GM12873 (cell line): Measurements from ENCODE around the gene THBS2.

Experiments used
- TF ChIP-seq, protein P1 (sequence below): IDR thresholded peaks from 2 replicates; pipeline ENCODE4 v1.5.1; 2012; ENCODE audit warnings: low read depth, mild to moderate bottlenecking, moderate library complexity, low read length, control low read depth; ENCODE audit not compliant: insufficient read depth; ENCODE audit errors: missing control alignments

THBS2 gene

DNA sequence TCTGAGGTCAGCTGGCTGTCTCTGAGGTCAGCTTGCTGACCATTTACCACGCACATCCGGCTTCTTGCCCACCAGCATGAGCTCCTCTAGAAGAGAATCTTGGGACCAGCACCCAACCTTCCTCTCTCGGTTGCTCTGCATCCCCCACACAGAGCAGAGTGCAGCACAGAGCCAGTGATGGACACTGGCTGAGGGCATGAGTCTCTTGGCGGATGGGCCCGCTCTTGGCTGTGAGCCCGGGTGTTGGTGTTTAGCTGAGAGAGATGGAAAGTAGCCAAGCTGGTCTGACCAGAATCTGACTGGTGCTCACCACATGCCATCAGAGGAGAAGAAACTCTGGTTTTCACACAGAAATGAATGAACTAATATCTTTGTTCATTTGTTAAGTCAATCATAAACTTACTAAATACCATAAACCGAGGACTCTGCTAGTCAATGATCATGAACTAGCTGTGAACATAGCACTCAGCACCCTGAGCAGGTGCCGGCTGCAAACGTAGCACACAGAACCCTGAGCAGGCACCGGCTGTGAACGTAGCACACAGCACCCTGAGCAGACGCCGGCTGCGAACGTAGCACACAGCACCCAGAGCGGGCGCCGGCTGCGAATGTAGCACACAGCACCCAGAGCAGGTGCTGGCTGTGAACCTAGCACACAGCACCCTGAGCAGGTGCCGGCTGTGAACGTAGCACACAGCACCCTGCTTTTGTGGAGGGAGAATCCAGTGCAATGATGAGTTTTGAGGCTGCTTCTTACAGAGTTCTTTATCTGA, 10.4 kb upstream of the THBS2 start:
- TF ChIP-seq, protein P1, sequence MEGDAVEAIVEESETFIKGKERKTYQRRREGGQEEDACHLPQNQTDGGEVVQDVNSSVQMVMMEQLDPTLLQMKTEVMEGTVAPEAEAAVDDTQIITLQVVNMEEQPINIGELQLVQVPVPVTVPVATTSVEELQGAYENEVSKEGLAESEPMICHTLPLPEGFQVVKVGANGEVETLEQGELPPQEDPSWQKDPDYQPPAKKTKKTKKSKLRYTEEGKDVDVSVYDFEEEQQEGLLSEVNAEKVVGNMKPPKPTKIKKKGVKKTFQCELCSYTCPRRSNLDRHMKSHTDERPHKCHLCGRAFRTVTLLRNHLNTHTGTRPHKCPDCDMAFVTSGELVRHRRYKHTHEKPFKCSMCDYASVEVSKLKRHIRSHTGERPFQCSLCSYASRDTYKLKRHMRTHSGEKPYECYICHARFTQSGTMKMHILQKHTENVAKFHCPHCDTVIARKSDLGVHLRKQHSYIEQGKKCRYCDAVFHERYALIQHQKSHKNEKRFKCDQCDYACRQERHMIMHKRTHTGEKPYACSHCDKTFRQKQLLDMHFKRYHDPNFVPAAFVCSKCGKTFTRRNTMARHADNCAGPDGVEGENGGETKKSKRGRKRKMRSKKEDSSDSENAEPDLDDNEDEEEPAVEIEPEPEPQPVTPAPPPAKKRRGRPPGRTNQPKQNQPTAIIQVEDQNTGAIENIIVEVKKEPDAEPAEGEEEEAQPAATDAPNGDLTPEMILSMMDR = no peak

DNA sequence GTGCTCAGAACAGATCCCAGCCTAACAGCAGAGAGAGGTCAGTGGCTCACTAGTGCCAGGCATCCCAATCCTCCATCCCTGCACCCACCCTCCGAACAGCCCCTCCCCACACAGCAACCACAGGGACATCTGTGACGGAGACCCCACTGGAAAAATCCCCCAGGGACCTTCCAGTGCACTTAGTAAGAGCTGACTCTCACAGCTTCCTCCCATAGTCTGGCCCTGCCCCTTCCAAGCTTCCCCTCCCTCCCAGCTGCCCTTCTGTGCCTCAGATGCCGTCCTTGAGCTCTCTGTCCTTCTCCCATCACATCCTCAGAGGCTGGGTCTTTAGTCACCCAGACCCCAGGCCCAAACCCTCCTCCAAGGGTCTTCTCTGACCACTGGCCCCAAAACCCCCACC, 9.7 kb upstream of the THBS2 start:
- TF ChIP-seq, protein P1 = no peak

DNA sequence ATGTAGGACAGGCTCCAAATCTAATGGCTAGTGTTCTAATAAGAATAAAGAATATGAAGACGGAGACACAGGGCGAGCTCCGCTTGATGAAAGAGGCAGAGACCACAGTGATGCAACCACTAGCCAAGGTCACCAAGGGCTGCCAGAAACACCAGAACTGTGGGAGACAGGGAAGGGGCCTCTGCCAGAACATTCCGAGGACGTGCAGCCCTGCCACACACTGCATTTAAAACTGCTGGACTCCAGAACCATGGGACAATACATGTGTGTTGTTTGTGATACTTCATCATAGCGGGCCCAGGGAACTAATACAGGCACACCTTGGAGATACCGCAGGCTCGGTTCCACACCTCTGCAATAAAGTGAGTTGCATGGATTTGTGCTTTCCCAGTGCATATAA, 2.9 kb upstream of the THBS2 start:
- TF ChIP-seq, protein P1 = no peak

DNA sequence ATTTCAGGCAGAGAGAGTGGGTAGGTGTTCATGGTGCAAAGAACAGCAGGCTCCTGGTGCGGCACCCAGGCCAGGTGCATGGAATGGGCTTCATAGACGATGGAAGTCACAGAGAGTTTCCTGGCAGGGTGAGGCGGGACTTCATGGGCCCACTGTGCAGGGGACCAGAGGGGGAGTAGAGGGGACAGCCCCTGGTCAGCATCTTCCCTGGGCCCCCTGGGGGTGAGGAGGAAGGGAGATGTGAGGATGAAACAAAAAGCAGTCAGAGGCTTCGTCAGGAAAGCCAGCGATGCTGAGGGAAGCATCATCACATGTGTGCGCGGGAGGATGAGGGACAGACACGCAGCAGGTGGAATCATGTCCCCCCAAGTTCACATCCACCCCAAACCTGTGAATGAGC, 2.4 kb upstream of the THBS2 start:
- TF ChIP-seq, protein P1 = no peak

DNA sequence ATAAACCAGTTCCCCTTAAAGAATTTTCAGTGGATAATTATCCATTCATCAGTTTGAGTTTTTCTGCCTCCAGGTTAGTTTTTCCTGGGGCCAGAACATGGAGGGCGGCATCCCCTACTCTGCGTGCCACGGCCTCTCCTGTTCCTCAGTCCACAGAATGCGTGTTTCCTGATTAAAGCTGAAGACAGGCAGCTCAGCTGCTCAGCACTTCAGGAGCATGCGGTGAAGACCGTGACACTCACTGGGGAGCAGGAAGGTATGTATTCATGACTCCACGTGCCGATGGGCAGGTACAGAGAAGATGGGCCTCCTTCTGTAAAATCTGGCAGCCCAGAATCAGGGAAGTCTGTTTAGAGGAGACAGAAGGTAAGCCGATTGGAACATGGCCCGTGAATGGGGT, 2.0 kb upstream of the THBS2 start:
- TF ChIP-seq, protein P1 = no peak

DNA sequence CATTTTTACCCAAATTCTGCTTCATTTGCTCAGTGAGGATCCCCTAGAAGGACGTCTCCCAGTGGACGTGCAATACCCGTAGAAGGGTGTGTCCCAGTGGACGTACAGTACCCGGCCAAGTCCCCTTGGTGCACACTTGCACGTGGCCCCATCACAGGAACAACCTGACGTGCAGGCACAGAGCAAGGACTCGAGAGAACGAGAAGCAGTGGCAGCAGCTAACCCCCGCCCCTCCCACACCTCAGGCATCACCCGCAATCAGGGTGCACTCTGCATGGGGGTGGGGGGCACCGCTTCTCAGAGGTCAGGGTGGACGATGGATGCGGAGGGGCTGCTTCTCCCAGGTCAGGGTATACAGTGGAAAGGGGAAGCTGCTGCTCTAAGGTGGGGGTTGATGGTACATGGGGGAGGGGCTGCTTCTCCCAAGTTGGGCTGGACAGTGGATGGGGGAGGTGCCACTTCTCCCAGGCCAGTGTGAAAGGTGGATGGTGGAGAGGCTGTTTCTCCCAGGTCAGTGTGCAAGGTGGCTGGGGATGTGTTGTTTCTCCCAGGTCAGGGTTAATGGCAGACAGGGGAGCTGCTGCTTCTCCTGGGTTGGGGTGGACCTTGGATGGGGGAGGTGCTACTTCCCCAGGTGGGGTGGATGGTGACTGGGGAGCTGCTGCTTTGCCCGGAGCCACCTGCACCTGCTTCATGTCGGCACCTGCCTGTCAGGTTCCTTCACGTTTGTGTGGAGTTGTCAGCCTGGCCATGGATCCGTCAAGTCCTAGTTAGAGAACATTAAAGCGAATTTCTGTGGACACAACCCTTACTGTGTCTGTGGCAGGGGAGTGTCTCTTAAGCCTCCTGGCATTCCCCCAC, 1.0 kb upstream of the THBS2 start:
- TF ChIP-seq, protein P1 = no peak

DNA sequence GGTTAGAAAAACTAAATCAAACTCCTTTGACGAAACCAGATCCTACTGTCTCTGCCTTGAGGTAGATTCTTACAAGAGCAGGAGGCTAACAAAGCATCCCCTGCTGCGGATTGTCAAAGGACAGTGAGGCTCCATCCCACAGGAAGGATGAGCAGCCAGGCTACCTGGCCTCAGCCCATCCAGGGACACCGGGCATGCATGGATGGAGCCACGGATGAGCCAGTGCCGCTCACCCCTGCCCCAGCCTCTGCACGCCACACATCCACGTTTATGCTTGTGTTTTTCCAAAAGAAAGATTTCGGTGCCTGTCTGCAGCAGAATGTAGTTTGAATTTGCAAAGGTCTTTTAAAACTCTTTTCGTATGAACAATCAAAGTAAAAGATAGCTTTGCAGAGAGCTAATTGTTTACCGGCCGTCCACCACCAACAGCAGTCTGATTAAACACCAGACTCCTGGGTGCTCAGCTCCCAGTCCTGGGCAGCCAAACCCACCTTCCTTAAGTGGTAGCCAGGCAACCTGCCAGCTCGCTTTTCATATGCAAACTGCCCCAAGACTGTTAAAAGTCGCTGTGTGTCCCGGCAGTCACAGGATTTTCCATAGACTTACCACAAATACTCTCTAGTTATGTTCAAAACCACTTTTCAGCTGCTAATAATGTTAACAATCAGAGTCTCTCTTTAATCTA, 999 bp downstream of the THBS2 start:
- TF ChIP-seq, protein P1 = no peak
